WTC11 (cell line): ENCODE data around the gene HTT-AS.

Experiments used
- CTCF ChIP-seq: fragments of 200-600 bp; IDR thresholded peaks from 2 replicates; pipeline ENCODE4 v1.8.0; 2022; ENCODE audit warnings: antibody characterized with exemption
- E2F4 ChIP-seq: sonication (generic); formaldehyde crosslinking; IDR thresholded peaks from 2 replicates; pipeline ENCODE4 v1.8.1; 2022; ENCODE audit warnings: low read depth, mild to moderate bottlenecking, moderate library complexity, missing genetic modification reagents, borderline replicate concordance
- NFYB ChIP-seq: sonication (generic); formaldehyde crosslinking; conservative IDR thresholded peaks from 2 replicates; pipeline ENCODE4 v1.8.0; 2022; ENCODE audit warnings: low read depth, missing genetic modification reagents
- NR1H2 ChIP-seq: sonication (generic); formaldehyde crosslinking; IDR thresholded peaks from 2 replicates; pipeline ENCODE4 v1.9.0; 2021; ENCODE audit warnings: mild to moderate bottlenecking, moderate library complexity, missing genetic modification reagents
- SP1 ChIP-seq: sonication (generic); formaldehyde crosslinking; conservative IDR thresholded peaks from 2 replicates; pipeline ENCODE4 v1.8.1; 2022; ENCODE audit warnings: missing genetic modification reagents
- USF1 ChIP-seq: sonication (generic); formaldehyde crosslinking; IDR thresholded peaks from 2 replicates; pipeline ENCODE4 v1.8.0; 2022; ENCODE audit warnings: mild to moderate bottlenecking, missing genetic modification reagents
- ZBTB21 ChIP-seq: sonication (generic); formaldehyde crosslinking; IDR thresholded peaks from 2 replicates; pipeline ENCODE4 v1.8.1; 2023; ENCODE audit warnings: mild to moderate bottlenecking, missing genetic modification reagents, borderline replicate concordance

- TF ChIP-seq USF1 (CRISPR knock-in tag) (no peak), NR1H2 (CRISPR knock-in tag) (no peak), CTCF (no peak), ZBTB21 (CRISPR knock-in tag) (no peak), SP1 (no peak), NFYB (CRISPR knock-in tag) (no peak), E2F4 (CRISPR knock-in tag) (no peak)
These were observed 60.4 kb downstream of the HTT-AS start for GRCh38 chr4:3013839-3014350.
